ENCODE results near the gene SGCE.
"Not testable (repeated sequence)": the region's sequence is repeated elsewhere in the genome, so short reads cannot be mapped to it uniquely, and the experiment has no call there.

SGCE gene

GRCh38 chr7:94655848-94656657, at the start of gene SGCE:
Gene SGCE, minus strand, starts transcription at chr7:94656133. Its CDS starts 35 bp downstream, at chr7:94656098.
- H3K27ac ChIP-seq, result peak within 1 kb of the TSS; percentile 93
- TF ChIP-seq ZFX (IDR thresholded peaks at IDR 0.05; ENCODE audit: borderline replicate concordance), result no peak
- TF ChIP-seq CTCF (IDR thresholded peaks at IDR 0.05), result peak; percentile 90

GRCh38 chr7:94705155-94706021, 49.5 kb upstream of the SGCE start:
- H3K27ac ChIP-seq, result not testable (repeated sequence)

GRCh38 chr7:94701555-94701973, 45.6 kb upstream of the SGCE start:
- TF ChIP-seq CTCF (IDR thresholded peaks at IDR 0.05), result no peak
- no peak overlapping the region for H3K27ac ChIP-seq

GRCh38 chr7:94700926-94701554, 45.1 kb upstream of the SGCE start:
- TF ChIP-seq CTCF (IDR thresholded peaks at IDR 0.05) (no peak), ZFX (IDR thresholded peaks at IDR 0.05; ENCODE audit: borderline replicate concordance) (no peak)
- H3K27ac ChIP-seq, result no peak overlapping the region

GRCh38 chr7:94698275-94698674, 42.3 kb upstream of the SGCE start:
- no peak overlapping the region for H3K27ac ChIP-seq
- TF ChIP-seq CTCF (IDR thresholded peaks at IDR 0.05), result no peak
- TF ChIP-seq ZFX (IDR thresholded peaks at IDR 0.05; ENCODE audit: borderline replicate concordance), result no peak

GRCh38 chr7:94697035-94697974, 41.4 kb upstream of the SGCE start:
- no peak overlapping the region for H3K27ac ChIP-seq

More at GRCh38 chr7:94697035-94697974, 41.4 kb upstream of the SGCE start:
- no peak for TF ChIP-seq ZFX (IDR thresholded peaks at IDR 0.05; ENCODE audit: borderline replicate concordance)
- no peak for TF ChIP-seq CTCF (IDR thresholded peaks at IDR 0.05)

All from 22Rv1 (cell line).